Measurements from ENCODE around the gene PAFAH1B1. TPM values are rescaled to one million over a fixed set of nuclear protein-coding genes. Genes with fewer than 3 reads are reported as not detected.
"Not testable (repeated sequence)": the region's sequence is repeated elsewhere in the genome, so short reads cannot be mapped to it uniquely, and the experiment has no call there.

Gene PAFAH1B1
- total and polyA plus RNA-seq, 2 donors (not counting 3 experiments of a cell fraction or from before 2014, with no cell fraction given): 46.5 to 158 TPM

DNA sequence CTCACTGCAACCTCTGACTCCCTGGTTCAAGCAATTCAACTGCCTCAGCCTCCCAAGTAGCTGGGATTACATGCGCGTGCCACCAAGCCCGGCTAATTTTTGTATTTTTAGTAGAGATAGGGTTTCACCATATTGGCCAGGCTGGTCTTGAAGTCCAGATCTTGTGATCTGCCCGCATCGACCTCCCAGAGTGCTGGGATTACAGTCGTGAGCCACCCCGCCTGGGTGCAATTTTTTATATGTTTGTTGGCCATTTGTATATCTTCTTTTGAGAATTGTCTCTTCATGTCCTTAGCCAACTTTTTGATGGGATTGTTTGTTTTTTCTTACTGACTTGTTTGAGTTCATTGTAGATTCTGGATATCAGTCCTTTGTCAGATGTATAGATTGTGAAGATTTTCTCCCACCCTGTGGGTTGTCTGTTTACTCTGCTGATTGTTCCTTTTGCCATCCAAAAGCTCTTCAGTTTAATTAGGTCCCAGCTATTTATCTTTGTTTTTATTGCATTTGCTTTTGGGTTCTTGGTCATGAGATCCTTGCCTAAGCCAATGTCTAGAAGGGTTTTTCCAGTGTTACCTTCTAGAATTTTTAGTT lies 33.3 kb downstream of the PAFAH1B1 start:
- H3K27ac ChIP-seq (ENCODE audit: insufficient read depth, low read depth, low read length); H3K36me3 ChIP-seq (ENCODE audit: control insufficient read depth in 2 of 2, extremely low read depth in 1 of 2, insufficient read depth in 2 of 2, low read length in 2 of 2); H3K4me3 ChIP-seq (replicated peaks in 1 of 3; ENCODE audit: insufficient read depth in 1 of 3, low read depth in 1 of 3, low read length in 3 of 3); H2AFZ ChIP-seq (ENCODE audit: low read depth, low read length); intact Hi-C loops (cut with micrococcal nuclease); H3K4me2 ChIP-seq (ENCODE audit: insufficient read depth, low read length); BruUV-seq (replicated peaks); H3K9me1 ChIP-seq (replicated peaks; ENCODE audit: control insufficient read depth, extremely low read depth, insufficient read depth, low read length); H3K4me1 ChIP-seq (ENCODE audit: control insufficient read depth, extremely low read depth, insufficient read depth, low read length); H3K9ac ChIP-seq (replicated peaks; ENCODE audit: extremely low read depth, insufficient read depth, low read length); FAIRE-seq; DNase-seq (ENCODE audit: low read depth, low spot score); dilution Hi-C loops (cut with MboI; ENCODE audit: extremely low pct_ligation_motif_present, low sequenced_read_pairs); CTCF ChIA-PET; POLR2A ChIA-PET; H3K27me3 ChIP-seq (ENCODE audit: control insufficient read depth in 2 of 2, insufficient read depth in 2 of 2, low read length in 2 of 2); H3K9me3 ChIP-seq (replicated peaks; ENCODE audit: control insufficient read depth, insufficient read depth, low read length): not testable (repeated sequence)
- H4K20me1 ChIP-seq (replicated peaks; ENCODE audit: control insufficient read depth, extremely low read depth, insufficient read depth, low read length): peaks cover 16% of the 10 kb centered on the region
- peaks cover 100% of the 10 kb centered on the region for H3K79me2 ChIP-seq (ENCODE audit: control insufficient read depth, insufficient read depth, low read length)

DNA sequence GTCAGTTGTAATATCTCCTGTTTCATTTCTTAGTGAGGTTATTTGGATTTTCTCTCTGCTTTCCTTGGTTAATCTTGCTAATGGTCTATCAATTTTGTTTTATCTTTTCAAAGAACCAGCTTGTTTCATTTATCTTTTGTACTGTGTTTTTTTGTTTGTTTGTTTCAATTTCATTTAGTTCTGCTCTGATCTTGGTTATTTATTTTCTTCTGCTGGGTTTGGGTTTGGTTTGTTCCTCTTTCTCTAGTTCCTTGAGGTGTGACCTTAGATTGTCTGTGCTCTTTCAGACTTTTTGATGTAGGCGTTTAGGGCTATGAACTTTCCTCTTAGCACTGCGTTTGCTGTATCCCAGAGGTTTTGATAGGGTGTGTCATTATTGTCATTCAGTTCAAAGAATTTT lies 35.5 kb downstream of the PAFAH1B1 start:
- intact Hi-C loops (cut with micrococcal nuclease); CTCF ChIA-PET; H2AFZ ChIP-seq (ENCODE audit: low read depth, low read length); H3K27me3 ChIP-seq (ENCODE audit: control insufficient read depth in 2 of 2, insufficient read depth in 2 of 2, low read length in 2 of 2); H3K4me2 ChIP-seq (ENCODE audit: insufficient read depth, low read length); H3K27ac ChIP-seq (ENCODE audit: insufficient read depth, low read depth, low read length); DNase-seq (ENCODE audit: low read depth, low spot score); H3K9me3 ChIP-seq (replicated peaks; ENCODE audit: control insufficient read depth, insufficient read depth, low read length); H3K9me1 ChIP-seq (replicated peaks; ENCODE audit: control insufficient read depth, extremely low read depth, insufficient read depth, low read length); H3K4me1 ChIP-seq (ENCODE audit: control insufficient read depth, extremely low read depth, insufficient read depth, low read length); H3K9ac ChIP-seq (replicated peaks; ENCODE audit: extremely low read depth, insufficient read depth, low read length); BruUV-seq (replicated peaks); H3K4me3 ChIP-seq (replicated peaks in 1 of 3; ENCODE audit: insufficient read depth in 1 of 3, low read depth in 1 of 3, low read length in 3 of 3); POLR2A ChIA-PET; H3K36me3 ChIP-seq (ENCODE audit: control insufficient read depth in 2 of 2, extremely low read depth in 1 of 2, insufficient read depth in 2 of 2, low read length in 2 of 2); FAIRE-seq; dilution Hi-C loops (cut with MboI; ENCODE audit: extremely low pct_ligation_motif_present, low sequenced_read_pairs): not testable (repeated sequence)
- H4K20me1 ChIP-seq (replicated peaks; ENCODE audit: control insufficient read depth, extremely low read depth, insufficient read depth, low read length): peaks cover 16% of the 10 kb centered on the region
- peaks cover 100% of the 10 kb centered on the region for H3K79me2 ChIP-seq (ENCODE audit: control insufficient read depth, insufficient read depth, low read length)
